GM12865 (cell line): Measurements from ENCODE around the gene PDILT.
"Not testable (repeated sequence)": the region's sequence is repeated elsewhere in the genome, so short reads cannot be mapped to it uniquely, and the experiment has no call there.

Experiments used
- DNase-seq: peaks from one replicate; pipeline ENCODE4 v3.0.0; 2010; ENCODE audit warnings: low read depth
- H3K4me3 ChIP-seq: 2 replicates; pipeline ENCODE4 v1.5.1; 2011; ENCODE audit warnings: mild to moderate bottlenecking, low read depth, low read length, control low read depth
- TF ChIP-seq, protein P1 (sequence below): IDR thresholded peaks from 2 replicates; pipeline ENCODE4 v1.5.1; 2011; ENCODE audit warnings: low read length, control low read depth, low read depth, inconsistent platforms; ENCODE audit not compliant: insufficient read depth; ENCODE audit errors: missing control alignments

PDILT gene

DNA sequence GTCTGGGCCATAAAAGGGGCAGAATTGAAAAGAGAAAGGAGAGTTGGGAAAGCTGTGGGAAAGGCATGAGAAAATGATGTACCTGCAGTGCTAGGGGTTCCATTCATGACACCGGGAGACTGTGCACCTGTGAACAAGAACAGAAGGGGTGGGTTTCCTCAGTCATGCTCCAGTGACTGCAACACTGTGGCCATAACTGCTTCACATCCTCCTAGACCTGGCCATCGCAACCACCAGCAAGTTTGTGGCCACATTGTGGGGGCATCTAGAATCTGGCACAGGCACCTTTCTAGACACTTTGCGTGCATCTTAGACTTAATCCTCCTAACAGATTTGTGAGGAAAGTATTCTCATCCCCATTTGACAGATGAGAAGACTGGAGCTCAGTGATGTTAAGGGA is 90.0 kb downstream of the PDILT start:
- DNase-seq: no peak
- no peak overlapping the region for H3K4me3 ChIP-seq
- TF ChIP-seq, protein P1, sequence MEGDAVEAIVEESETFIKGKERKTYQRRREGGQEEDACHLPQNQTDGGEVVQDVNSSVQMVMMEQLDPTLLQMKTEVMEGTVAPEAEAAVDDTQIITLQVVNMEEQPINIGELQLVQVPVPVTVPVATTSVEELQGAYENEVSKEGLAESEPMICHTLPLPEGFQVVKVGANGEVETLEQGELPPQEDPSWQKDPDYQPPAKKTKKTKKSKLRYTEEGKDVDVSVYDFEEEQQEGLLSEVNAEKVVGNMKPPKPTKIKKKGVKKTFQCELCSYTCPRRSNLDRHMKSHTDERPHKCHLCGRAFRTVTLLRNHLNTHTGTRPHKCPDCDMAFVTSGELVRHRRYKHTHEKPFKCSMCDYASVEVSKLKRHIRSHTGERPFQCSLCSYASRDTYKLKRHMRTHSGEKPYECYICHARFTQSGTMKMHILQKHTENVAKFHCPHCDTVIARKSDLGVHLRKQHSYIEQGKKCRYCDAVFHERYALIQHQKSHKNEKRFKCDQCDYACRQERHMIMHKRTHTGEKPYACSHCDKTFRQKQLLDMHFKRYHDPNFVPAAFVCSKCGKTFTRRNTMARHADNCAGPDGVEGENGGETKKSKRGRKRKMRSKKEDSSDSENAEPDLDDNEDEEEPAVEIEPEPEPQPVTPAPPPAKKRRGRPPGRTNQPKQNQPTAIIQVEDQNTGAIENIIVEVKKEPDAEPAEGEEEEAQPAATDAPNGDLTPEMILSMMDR: no peak

DNA sequence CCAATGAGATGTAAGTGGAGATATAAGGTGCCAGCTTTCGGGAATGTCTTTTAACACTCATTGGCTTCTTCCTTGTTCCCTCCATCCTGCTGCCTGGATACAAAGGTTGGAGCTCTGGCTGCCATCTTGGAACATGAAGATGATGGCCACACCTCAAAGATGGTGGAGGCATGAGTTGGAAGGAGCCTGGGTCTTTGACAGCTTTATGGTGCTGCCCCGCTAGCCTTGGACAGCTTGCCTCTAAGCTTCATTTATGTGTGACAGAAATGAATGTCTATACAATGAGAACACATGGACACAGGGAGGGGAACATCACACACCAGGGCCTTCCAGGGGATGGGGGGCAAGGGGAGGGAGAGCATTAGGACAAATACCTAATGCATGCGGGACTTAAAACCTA is 90.8 kb downstream of the PDILT start:
- DNase-seq: no peak
- TF ChIP-seq, protein P1: no peak
- no peak overlapping the region for H3K4me3 ChIP-seq

DNA sequence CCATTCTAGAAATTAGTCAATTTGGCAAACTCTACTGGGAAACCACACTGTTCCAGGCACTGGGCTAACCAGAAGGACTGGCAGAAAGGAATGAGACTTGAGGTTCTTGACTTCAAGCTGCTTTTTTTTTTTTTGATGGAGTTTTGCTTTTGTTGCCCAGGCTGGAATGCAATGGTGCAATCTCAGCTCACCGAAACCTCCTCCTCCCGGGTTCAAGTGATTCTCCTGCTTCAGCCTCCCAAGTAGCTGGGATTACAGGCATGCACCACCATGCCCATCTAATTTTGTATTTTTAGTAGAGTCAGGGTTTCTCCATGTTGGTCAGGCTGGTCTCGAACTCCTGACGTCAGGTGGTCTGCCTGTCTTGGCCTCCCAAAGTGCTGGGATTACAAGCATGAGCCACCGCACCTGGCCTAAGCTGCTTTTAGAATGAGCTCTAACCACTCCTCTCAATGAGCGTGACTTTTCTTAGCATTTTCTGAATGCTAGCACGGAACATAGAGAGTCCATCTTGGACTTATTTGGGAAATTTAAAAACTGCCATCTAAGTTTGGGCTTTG is 91.9 kb downstream of the PDILT start:
- DNase-seq, H3K4me3 ChIP-seq: not testable (repeated sequence)

DNA sequence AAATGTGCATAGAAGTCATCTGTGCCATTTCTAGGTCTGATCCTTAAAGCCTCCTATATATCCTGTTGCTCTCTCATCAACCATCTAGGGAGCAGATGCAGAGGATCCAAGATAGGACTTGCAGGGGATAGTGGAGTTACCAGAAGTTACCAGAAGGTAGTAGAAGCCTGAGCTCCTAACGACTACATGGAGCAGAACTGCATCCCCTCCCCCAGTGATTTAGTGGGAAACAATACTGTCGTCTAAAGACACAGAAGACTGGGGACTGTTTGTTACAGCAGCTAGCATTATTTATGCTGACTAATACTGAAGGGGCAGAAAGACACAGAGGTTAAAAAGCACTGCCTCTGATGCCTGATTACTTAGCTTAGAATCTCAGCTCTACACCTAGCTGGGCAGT is 93.0 kb downstream of the PDILT start:
- H3K4me3 ChIP-seq: no peak overlapping the region
- TF ChIP-seq, protein P1: no peak
- DNase-seq: no peak

DNA sequence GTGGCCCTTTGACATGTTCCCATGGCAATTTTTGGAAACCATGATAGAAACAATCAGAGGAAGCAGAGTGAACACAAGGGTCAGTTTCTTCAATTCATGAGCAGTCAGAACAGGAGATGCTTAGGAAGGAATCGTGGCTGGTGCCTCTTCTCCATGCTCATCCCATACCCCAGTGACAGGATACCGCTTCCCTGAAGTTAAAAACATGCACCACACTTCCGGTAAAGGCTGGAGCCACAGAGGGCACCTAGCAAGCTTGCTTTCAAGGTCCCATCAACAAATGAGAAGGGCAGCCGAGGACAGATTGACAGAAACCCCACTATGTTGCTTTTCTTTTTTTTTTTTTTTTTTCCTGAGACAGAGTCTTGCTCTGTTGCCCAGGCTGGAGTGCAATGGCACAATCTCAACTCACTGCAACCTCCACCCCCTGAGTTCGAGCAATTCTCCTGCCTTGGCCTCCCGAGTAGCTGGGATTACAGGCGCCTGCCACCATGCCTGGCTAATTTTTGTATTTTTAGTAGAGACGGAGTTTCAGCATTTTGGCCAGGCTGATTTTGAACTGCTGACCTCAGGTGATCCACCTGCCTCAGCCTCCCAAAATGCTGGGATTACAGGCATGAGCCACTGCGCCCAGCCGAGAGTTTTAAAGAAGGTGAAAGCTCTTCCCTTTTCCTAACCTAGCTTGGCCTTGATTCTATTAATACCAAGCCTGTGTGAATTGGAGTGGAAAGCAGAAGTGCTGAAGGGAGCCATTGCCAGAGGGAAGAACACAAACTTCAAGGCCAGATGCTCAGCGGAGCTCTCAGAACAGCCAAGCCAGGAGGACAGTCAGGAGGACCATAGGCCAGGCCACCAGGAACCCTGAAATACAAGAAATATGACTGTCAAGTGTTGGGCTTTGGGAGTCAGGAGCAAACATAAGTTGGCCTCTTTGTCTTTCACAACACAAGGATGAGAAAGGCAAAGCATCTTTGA is 93.8 kb downstream of the PDILT start:
- TF ChIP-seq, protein P1: no peak
- H3K4me3 ChIP-seq: no peak overlapping the region
- no peak for DNase-seq

DNA sequence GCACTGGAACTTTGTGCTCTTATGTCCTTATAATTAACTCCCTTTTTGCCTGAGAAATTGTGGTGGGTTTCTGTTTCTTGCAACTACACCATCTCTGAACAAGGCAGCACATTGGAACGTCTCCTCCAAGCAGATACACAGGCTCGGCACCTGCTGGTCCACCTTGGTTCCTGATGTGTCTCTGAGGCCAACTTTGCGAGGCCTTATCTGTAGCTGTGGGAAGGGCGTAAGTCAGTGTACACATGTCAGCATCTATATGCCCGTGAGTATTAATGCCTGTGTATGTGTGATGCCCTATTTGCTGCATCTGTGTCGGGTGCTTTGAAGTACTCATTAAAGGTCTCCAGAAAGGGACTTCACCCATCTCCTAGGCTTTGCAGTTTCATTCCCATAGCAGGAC is 94.8 kb downstream of the PDILT start:
- DNase-seq: no peak
- no peak overlapping the region for H3K4me3 ChIP-seq
- TF ChIP-seq, protein P1: no peak
